H1 (cell line): ENCODE results near the gene C19orf73. TPM values are rescaled to one million over a fixed set of nuclear protein-coding genes. Genes with fewer than 3 reads are reported as not detected.

Experiments used
- CTCF ChIA-PET: fragments of 300-600 bp; sonication (Branson Sonifier 250); formaldehyde crosslinking; loops from one replicate; lab custom pipeline; 2021; ENCODE audit not compliant: partially characterized antibody; lab: Charles Lee
- POLR2A ChIA-PET: fragments of 300-600 bp; sonication (Branson Sonifier 250); formaldehyde crosslinking; loops from one replicate; lab custom pipeline; 2021; ENCODE audit warnings: inconsistent platforms; ENCODE audit not compliant: partially characterized antibody; lab: Charles Lee
- DNase-seq, 2 experiments: peaks; one replicate each; pipeline versions ENCODE4 v3.0.0 to v3.0.0-alpha.2; 2010 to 2022; ENCODE audit warnings: low spot score in 2 of 2, low read depth in 1 of 2, mixed read lengths in 1 of 2
- FAIRE-seq: peaks from 2 replicates; lab custom pipeline; 2011; peaks lifted over from hg19 to GRCh38; lab: Jason Lieb, UNC
- H2AFZ ChIP-seq: 2 replicates; pipeline ENCODE4 v1.8.1; 2012; ENCODE audit warnings: low read length, inconsistent platforms
- H2AK5ac ChIP-seq: 2 replicates; pipeline ENCODE4 v1.6.1; 2013; ENCODE audit warnings: low read depth, low read length
- H2BK120ac ChIP-seq: replicated peaks from 2 replicates; pipeline ENCODE3; 2013; ENCODE audit warnings: low read depth, low read length, inconsistent platforms
- H2BK12ac ChIP-seq: 2 replicates; pipeline ENCODE4 v1.6.1; 2013; ENCODE audit warnings: low read depth, low read length
- H2BK15ac ChIP-seq: 2 replicates; pipeline ENCODE4 v1.6.1; 2013; ENCODE audit warnings: low read length
- H2BK20ac ChIP-seq: 2 replicates; pipeline ENCODE4 v1.6.1; 2013; ENCODE audit warnings: low read length
- H2BK5ac ChIP-seq: 2 replicates; pipeline ENCODE4 v1.6.1; 2013; ENCODE audit warnings: low read depth, low read length
- H3K14ac ChIP-seq: 2 replicates; pipeline ENCODE4 v1.6.1; 2013; ENCODE audit warnings: inconsistent platforms; ENCODE audit not compliant: insufficient read length
- H3K18ac ChIP-seq: 2 replicates; pipeline ENCODE4 v1.6.1; 2013; ENCODE audit warnings: low read length; ENCODE audit errors: extremely low read depth
- H3K23ac ChIP-seq: 2 replicates; pipeline ENCODE4 v1.6.1; 2013; ENCODE audit warnings: inconsistent platforms; ENCODE audit not compliant: insufficient read length
- H3K23me2 ChIP-seq: 2 replicates; pipeline ENCODE4 v1.6.1; 2013; ENCODE audit warnings: low read depth, low read length
- H3K27ac ChIP-seq: 2 replicates; pipeline ENCODE4 v1.6.1; 2011; ENCODE audit warnings: low read depth, low read length, inconsistent platforms
- H3K27me3 ChIP-seq, 4 experiments: replicated peaks in 1 of 4; 1 replicate in 1 of 4; 2 replicates in 3 of 4; pipeline versions ENCODE4 v1.6.1 to v1.8.1; 2011 to 2013; ENCODE audit warnings: low read length in 3 of 4, mild to moderate bottlenecking in 3 of 4, inconsistent platforms in 2 of 4, mixed read lengths in 2 of 4, moderate library complexity in 1 of 4; ENCODE audit not compliant: control insufficient read depth in 3 of 4, insufficient read depth in 3 of 4; ENCODE audit errors: extremely low read depth in 1 of 4
- H3K36me3 ChIP-seq, 4 experiments: 2 replicates each; pipeline versions ENCODE4 v1.6.1 to v1.8.1; 2011 to 2013; ENCODE audit warnings: mild to moderate bottlenecking in 4 of 4, low read length in 3 of 4, moderate library complexity in 2 of 4, control low read depth in 1 of 4, inconsistent platforms in 1 of 4; ENCODE audit not compliant: insufficient read depth in 4 of 4, control insufficient read depth in 2 of 4
- H3K4ac ChIP-seq: replicated peaks from 2 replicates; pipeline ENCODE3; 2013; ENCODE audit warnings: low read length, low read depth, mixed read lengths, inconsistent platforms; ENCODE audit not compliant: insufficient read length
- H3K4me1 ChIP-seq, 4 experiments: replicated peaks in 1 of 4; 1 replicate in 1 of 4; 2 replicates in 3 of 4; pipeline versions ENCODE4 v1.6.1 to v1.8.1; 2011 to 2013; ENCODE audit warnings: low read length in 3 of 4, inconsistent platforms in 2 of 4, mixed read lengths in 1 of 4; ENCODE audit not compliant: insufficient read depth in 4 of 4, control insufficient read depth in 3 of 4
- H3K4me2 ChIP-seq, 2 experiments: 2 replicates each; pipeline versions ENCODE4 v1.6.1 to v1.8.1; 2011 to 2013; ENCODE audit warnings: low read depth in 2 of 2, low read length in 2 of 2, control low read depth in 1 of 2, inconsistent platforms in 1 of 2, mild to moderate bottlenecking in 1 of 2; ENCODE audit not compliant: insufficient read depth in 1 of 2
- H3K4me3 ChIP-seq, 4 experiments: fragments of 200-600, 300-600 bp in 1 of 4; sonication (generic), shearing (Covaris generic), sonication (Bioruptor Twin) in 1 of 4; 2 replicates each; pipeline versions ENCODE4 v1.5.1 to v1.8.1; 2011 to 2016; ENCODE audit warnings: low read length in 4 of 4, low read depth in 3 of 4, control low read depth in 2 of 4, inconsistent platforms in 2 of 4, mild to moderate bottlenecking in 2 of 4, mixed read lengths in 1 of 4, moderate library complexity in 1 of 4; ENCODE audit not compliant: insufficient read depth in 2 of 4; ENCODE audit errors: extremely low read depth in 1 of 4
- H3K56ac ChIP-seq: replicated peaks from 2 replicates; pipeline ENCODE3; 2013; ENCODE audit warnings: low read depth, mild to moderate bottlenecking, mixed read lengths, low read length, inconsistent platforms; ENCODE audit not compliant: insufficient read length
- H3K79me1 ChIP-seq: 2 replicates; pipeline ENCODE4 v1.6.1; 2013; ENCODE audit warnings: low read depth, low read length, control low read depth
- H3K79me2 ChIP-seq, 2 experiments: 2 replicates each; pipeline versions ENCODE4 v1.6.1 to v1.8.1; 2012 to 2013; ENCODE audit warnings: low read length in 2 of 2, mild to moderate bottlenecking in 2 of 2, inconsistent platforms in 1 of 2; ENCODE audit not compliant: insufficient read depth in 2 of 2, control insufficient read depth in 1 of 2
- H3K9ac ChIP-seq, 4 experiments: replicated peaks in 1 of 4; 1 replicate in 1 of 4; 2 replicates in 3 of 4; pipeline versions ENCODE4 v1.6.1 to v1.8.1; 2011 to 2013; ENCODE audit warnings: low read depth in 3 of 4, low read length in 3 of 4, control low read depth in 2 of 4, mild to moderate bottlenecking in 2 of 4, moderate library complexity in 2 of 4, inconsistent platforms in 1 of 4; ENCODE audit errors: extremely low read depth in 1 of 4
- H3K9me3 ChIP-seq, 2 experiments: 2 replicates each; pipeline versions ENCODE4 v1.6.1 to v1.8.1; 2012 to 2013; ENCODE audit warnings: mild to moderate bottlenecking in 2 of 2, moderate library complexity in 2 of 2, control low read depth in 1 of 2, inconsistent platforms in 1 of 2, low read depth in 1 of 2, low read length in 1 of 2, mixed read lengths in 1 of 2; ENCODE audit not compliant: insufficient read depth in 2 of 2
- H4K20me1 ChIP-seq, 2 experiments: replicated peaks in 1 of 2; 2 replicates each; pipeline versions ENCODE3 to v1.8.1; 2011 to 2013; ENCODE audit warnings: inconsistent platforms in 2 of 2, low read length in 2 of 2, mild to moderate bottlenecking in 1 of 2; ENCODE audit not compliant: insufficient read depth in 2 of 2, control insufficient read depth in 1 of 2
- H4K5ac ChIP-seq: 2 replicates; pipeline ENCODE4 v1.6.1; 2013; ENCODE audit warnings: low read length, low read depth, mixed read lengths, inconsistent platforms; ENCODE audit not compliant: insufficient read length
- H4K8ac ChIP-seq: 2 replicates; pipeline ENCODE4 v1.8.0; 2013; ENCODE audit warnings: mild to moderate bottlenecking, moderate library complexity, low read length, inconsistent platforms; ENCODE audit not compliant: insufficient read depth; ENCODE audit errors: extremely low read depth
- H4K91ac ChIP-seq: replicated peaks from 2 replicates; pipeline ENCODE3; 2013; ENCODE audit warnings: low read length, mixed read lengths, inconsistent platforms; ENCODE audit not compliant: insufficient read length
- CTBP2 ChIP-seq: IDR thresholded peaks from 2 replicates; pipeline ENCODE4 v1.7.0; 2011; ENCODE audit warnings: borderline replicate concordance, mild to moderate bottlenecking, moderate library complexity, mixed read lengths, low read length; ENCODE audit not compliant: insufficient read depth, insufficient read length
- JUN ChIP-seq: IDR thresholded peaks from 2 replicates; pipeline ENCODE4 v1.6.1; 2011; ENCODE audit warnings: low read depth, mild to moderate bottlenecking, improper control_type of control experiment, low read length
- PHF8 ChIP-seq: fragments of 200-600 bp; sonication (generic); conservative IDR thresholded peaks from 2 replicates; pipeline ENCODE4 v1.7.1; 2012; ENCODE audit warnings: low read depth, mild to moderate bottlenecking, inconsistent platforms, low read length, moderate library complexity
- POLR2A ChIP-seq, 2 experiments: IDR thresholded peaks; 1 replicate in 1 of 2; 2 replicates in 1 of 2; pipeline ENCODE4 v1.6.1; 2011; ENCODE audit warnings: low read depth in 2 of 2, low read length in 2 of 2, mild to moderate bottlenecking in 2 of 2; ENCODE audit errors: control extremely low read depth in 1 of 2
- SP1 ChIP-seq: IDR thresholded peaks from 2 replicates; pipeline ENCODE4 v1.6.1; 2011; ENCODE audit warnings: low read depth, low read length
- WGBS, 2 experiments: shearing (Covaris generic) in 1 of 2; methylation state at CpG; one replicate each; pipeline versions ENCODE4 v1.1.6 to v1.1.7; 2013 to 2015; ENCODE audit warnings: low lambda C conversion rate in 2 of 2, mixed read lengths in 2 of 2, inconsistent platforms in 1 of 2, low coverage in 1 of 2, missing lambda C conversion rate in 1 of 2; ENCODE audit not compliant: insufficient replicate concordance in 2 of 2, insufficient coverage in 1 of 2, insufficient read length in 1 of 2; ENCODE audit errors: extremely low coverage in 1 of 2, missing lambda C conversion rate in 1 of 2; 5-methylcytosine and 5-hydroxymethylcytosine counted together
- polyA plus RNA-seq, 7 experiments: library from polyadenylated mRNA; depleted of rRNA in 3 of 7; stranded (reverse) in 5 of 7; unstranded in 2 of 7; fragments of >200 nt in 5 of 7; fragments of 200-250 nt in 2 of 7; gene quantifications; 1 replicate in 5 of 7; 2 replicates in 1 of 7; 4 replicates in 1 of 7; pipeline versions ENCODE4 v1.2.1 to v1.2.3, GENCODE V29; 2011 to 2013; ENCODE audit warnings: missing spikeins in 2 of 7, mixed read lengths in 2 of 7
- total RNA-seq: library from RNA; stranded (reverse); fragmentation: NEBNext Ultra II Directional; extraction: Animal tissue kit (Norgen Biotek cat#: 25700); gene quantifications from 2 replicates; pipeline ENCODE4 v1.2.1, GENCODE V29; 2021

C19orf73 gene
- total and polyA plus RNA-seq, 2 of the 8 experiments (the other 6 are each of a cell fraction or from before 2014, with no cell fraction given), result 2.5 to 4.6 TPM

- POLR2A ChIA-PET, result interaction anchor here (1.1 to 2.3 kb wide), 11 partner anchors 8 to 81 kb away, joined by 3 to 17 read pairs (median 6); partner anchors contain the start of gene PPFIA3
- peak overlapping the region; percentile 87; the same call in 1 of the 2 replicates for H2BK12ac ChIP-seq
Measured at GRCh38 chr19:49128545-49129237, 9.7 kb upstream of the C19orf73 start.

More at GRCh38 chr19:49128545-49129237, 9.7 kb upstream of the C19orf73 start:
- no peak for DNase-seq
- Histone ChIP-seq H3K56ac (no peak overlapping the region), H3K9me3 (no peaks in the 10 kb centered on the region), H2BK5ac (no peak overlapping the region; the same call in 1 of the 2 replicates), H4K8ac (no peak overlapping the region), H4K91ac (peak overlapping the region; percentile 1), H4K5ac (no peak overlapping the region), H3K79me1 (no peaks in the 10 kb centered on the region), H3K18ac (peak overlapping the region; percentile 60), H3K23me2 (peaks cover 13% of the 10 kb centered on the region), H2BK20ac (no peak overlapping the region), H2BK15ac (peak overlapping the region; percentile 100), H3K4me1 (peaks cover 4 to 19% (median 8%) of the 10 kb centered on the region in 4 experiments), H3K4ac (no peak overlapping the region), H3K4me3 (peak overlapping the region; percentile 20 to 74 (median 52); a peak in 7 of 8 replicates), H3K27me3 (no peaks in the 10 kb centered on the region; a peak in 2 of 7 replicates), H2AFZ (no peak overlapping the region), H3K27ac (no peak overlapping the region), H2BK120ac (peak overlapping the region; percentile 28), H3K4me2 (peak overlapping the region; percentile 93 to 98), H3K9ac (peak overlapping the region in 1 of 4 experiments; percentile 47; a peak in 1 of 7 replicates), H3K79me2 (no peaks in the 10 kb centered on the region), H3K14ac (no peak overlapping the region), H3K23ac (no peak overlapping the region), H3K36me3 (peaks cover 0 to 3% (median 0%) of the 10 kb centered on the region in 4 experiments; a peak in 1 of 8 replicates), H2AK5ac (no peak overlapping the region; the same call in 1 of the 2 replicates), H4K20me1 (peaks cover 0 to 2% of the 10 kb centered on the region in 2 experiments)
- FAIRE-seq, result no peak
- CTCF ChIA-PET, result interaction anchor here (0.7 to 9.7 kb wide), 17 partner anchors 8 to 136 kb away, joined by 3 to 99 read pairs (median 5); partner anchors contain the start of genes GYS1, LIN7B and RUVBL2
- WGBS, 2 experiments, result 77% methylated on average over 15 of the region's 15 CpGs; no CpG with 5 or more reads in 1 of the 2 experiments
- TF ChIP-seq POLR2A (IDR thresholded peaks at IDR 0.05; ENCODE audit: control extremely low read depth in 1 of 2, low read depth in 2 of 2, low read length in 2 of 2) (no peak), PHF8 (no peak), JUN (no peak), SP1 (peak; percentile 2; the same call in 1 of the 2 replicates), CTBP2 (no peak)
